ENCODE measurements around the gene IDUA.

The IDUA gene

GRCh38 chr4:987624-988513, 1.0 kb downstream of the IDUA start:
- no peak for DNase-seq (ENCODE audit: extremely low spot score)
- ChIA-PET POLR2A (interaction anchor here (0.5 to 1.8 kb wide), 10 partner anchors 11 to 245 kb away, joined by 3 to 11 read pairs (median 4); partner anchors contain the start of genes GAK and TMEM175), CTCF (interaction anchor here (0.5 to 1.1 kb wide), 4 partner anchors 10 to 340 kb away, joined by 3 to 9 read pairs (median 3); no protein-coding TSS in a partner anchor)
- TF ChIP-seq ZNF384 (IDR thresholded peaks at IDR 0.05) = no peak
- TF ChIP-seq FOXM1 (IDR thresholded peaks at IDR 0.05; ENCODE audit: borderline replicate concordance) = no peak
- no peak for TF ChIP-seq FOXA1 (IDR thresholded peaks at IDR 0.05)
- no peak for TF ChIP-seq HDGF (IDR thresholded peaks at IDR 0.05; ENCODE audit: borderline replicate concordance)
- no peak for TF ChIP-seq ELF4 (IDR thresholded peaks at IDR 0.05)
- TF ChIP-seq, protein P1, sequence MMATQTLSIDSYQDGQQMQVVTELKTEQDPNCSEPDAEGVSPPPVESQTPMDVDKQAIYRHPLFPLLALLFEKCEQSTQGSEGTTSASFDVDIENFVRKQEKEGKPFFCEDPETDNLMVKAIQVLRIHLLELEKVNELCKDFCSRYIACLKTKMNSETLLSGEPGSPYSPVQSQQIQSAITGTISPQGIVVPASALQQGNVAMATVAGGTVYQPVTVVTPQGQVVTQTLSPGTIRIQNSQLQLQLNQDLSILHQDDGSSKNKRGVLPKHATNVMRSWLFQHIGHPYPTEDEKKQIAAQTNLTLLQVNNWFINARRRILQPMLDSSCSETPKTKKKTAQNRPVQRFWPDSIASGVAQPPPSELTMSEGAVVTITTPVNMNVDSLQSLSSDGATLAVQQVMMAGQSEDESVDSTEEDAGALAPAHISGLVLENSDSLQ (IDR thresholded peaks at IDR 0.05) = no peak
- TF ChIP-seq ARNT (IDR thresholded peaks at IDR 0.05) = no peak
- no peak for TF ChIP-seq L3MBTL2 (conservative IDR thresholded peaks at IDR 0.05)
- no peak for TF ChIP-seq SP1 (IDR thresholded peaks at IDR 0.05)
- TF ChIP-seq SUZ12 (IDR thresholded peaks at IDR 0.05) = no peak
- TF ChIP-seq TARDBP (IDR thresholded peaks at IDR 0.05) = no peak

GRCh38 chr4:988726-989721, 2.2 kb downstream of the IDUA start:
- POLR2A ChIA-PET = no interaction called here

DNA sequence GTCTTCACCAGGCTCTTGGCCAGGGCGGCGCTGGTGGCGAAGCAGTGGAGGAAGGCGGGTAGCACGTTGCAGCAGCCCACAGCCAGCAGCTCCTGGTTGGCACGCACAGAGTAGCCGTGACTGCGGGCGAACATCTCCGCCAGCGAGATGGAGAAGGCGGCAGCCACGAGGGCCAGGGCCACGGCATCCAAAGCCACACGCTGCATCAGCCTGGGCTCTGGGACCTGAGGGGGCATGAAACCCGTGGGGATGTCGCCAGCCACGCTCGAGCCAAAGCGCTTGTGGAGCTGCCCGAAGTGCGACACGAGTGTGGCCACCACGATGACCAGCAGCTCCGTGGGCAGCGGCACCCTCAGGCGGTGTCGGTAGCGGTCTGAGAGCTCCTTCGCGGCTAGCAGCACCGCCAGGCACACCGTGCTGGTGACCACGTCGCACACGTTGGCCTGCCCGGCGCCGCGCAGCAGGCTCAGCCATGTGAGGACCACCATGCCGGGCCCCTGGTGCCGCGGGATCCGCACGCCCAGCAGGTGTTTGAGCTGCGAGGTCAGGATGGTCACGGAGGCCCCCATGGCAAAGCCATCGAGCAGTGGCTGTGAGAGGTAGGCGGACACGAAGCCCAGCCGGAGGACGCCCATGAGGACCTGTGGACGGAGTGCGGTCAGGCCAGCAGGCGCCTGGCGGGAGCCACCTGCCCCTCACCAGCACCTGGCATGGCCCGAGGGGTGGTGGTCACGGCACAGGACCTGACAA, 3.1 kb downstream of the IDUA start:
- ChIA-PET CTCF (interaction anchor here (0.6 kb wide), 1 partner anchor 60 kb away, joined by 3 read pairs; no protein-coding TSS in a partner anchor), POLR2A (no interaction called here)
- no peak for DNase-seq (ENCODE audit: extremely low spot score)
- TF ChIP-seq BHLHE40 (IDR thresholded peaks at IDR 0.05; ENCODE audit: borderline replicate concordance) = no peak
- no peak for TF ChIP-seq TARDBP (IDR thresholded peaks at IDR 0.05)
- no peak for TF ChIP-seq ZNF384 (IDR thresholded peaks at IDR 0.05)
- no peak for TF ChIP-seq SUZ12 (IDR thresholded peaks at IDR 0.05)
- no peak for TF ChIP-seq HDGF (IDR thresholded peaks at IDR 0.05; ENCODE audit: borderline replicate concordance)
- no peak for TF ChIP-seq NFRKB (IDR thresholded peaks at IDR 0.05)
- no peak for TF ChIP-seq SP1 (IDR thresholded peaks at IDR 0.05)
- TF ChIP-seq ELF4 (IDR thresholded peaks at IDR 0.05) = no peak
- no peak for TF ChIP-seq LEF1 (IDR thresholded peaks at IDR 0.05; ENCODE audit: borderline replicate concordance)
- TF ChIP-seq CTBP1 (IDR thresholded peaks at IDR 0.05; ENCODE audit: borderline replicate concordance) = no peak
- TF ChIP-seq L3MBTL2 (conservative IDR thresholded peaks at IDR 0.05) = no peak
- no peak for TF ChIP-seq FOXM1 (IDR thresholded peaks at IDR 0.05; ENCODE audit: borderline replicate concordance)

More at GRCh38 chr4:988726-989721, 2.2 kb downstream of the IDUA start:
- CTCF ChIA-PET = interaction anchor here (1.1 kb wide), 1 partner anchor 18 kb away, joined by 3 read pairs; no protein-coding TSS in a partner anchor
- DNase-seq (ENCODE audit: extremely low spot score) = no peak
- TF ChIP-seq ELF4 (IDR thresholded peaks at IDR 0.05) = no peak
- no peak for TF ChIP-seq HDGF (IDR thresholded peaks at IDR 0.05; ENCODE audit: borderline replicate concordance)
- no peak for TF ChIP-seq L3MBTL2 (conservative IDR thresholded peaks at IDR 0.05)
- no peak for TF ChIP-seq BHLHE40 (IDR thresholded peaks at IDR 0.05; ENCODE audit: borderline replicate concordance)
- TF ChIP-seq LEF1 (IDR thresholded peaks at IDR 0.05; ENCODE audit: borderline replicate concordance) = no peak
- no peak for TF ChIP-seq ZNF384 (IDR thresholded peaks at IDR 0.05)
- no peak for TF ChIP-seq SP1 (IDR thresholded peaks at IDR 0.05)
- TF ChIP-seq SUZ12 (IDR thresholded peaks at IDR 0.05) = no peak

DNA sequence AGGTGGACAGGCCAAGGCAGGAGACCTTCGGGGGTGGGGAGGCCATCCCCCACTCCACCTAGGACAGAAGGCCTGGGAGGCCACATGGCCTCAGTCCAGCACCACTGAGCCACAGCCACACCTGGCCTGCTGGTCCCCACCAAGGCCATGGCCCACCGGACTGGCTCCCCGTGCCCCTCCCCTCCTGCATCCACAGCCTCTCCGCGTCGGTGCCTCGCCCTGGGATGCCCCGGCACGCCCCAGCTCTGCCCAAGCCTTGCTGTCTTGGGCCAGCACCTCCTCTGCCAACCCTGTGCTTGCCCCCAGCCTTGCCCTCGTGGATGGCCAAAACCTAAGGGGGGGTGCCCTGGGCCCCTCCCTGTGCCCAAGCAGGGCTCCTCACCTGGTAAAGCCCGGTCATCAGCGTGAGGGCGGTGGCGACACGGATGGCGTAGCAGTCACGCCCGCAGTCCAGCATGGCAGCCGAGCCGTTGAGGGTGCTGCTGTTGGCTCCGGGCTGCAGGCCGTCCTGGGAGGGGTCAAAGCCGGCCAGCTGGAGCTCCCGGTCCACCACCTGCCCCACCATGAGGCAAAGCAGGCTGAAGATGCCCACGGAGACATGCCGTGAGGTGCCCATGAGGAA, 4.0 kb downstream of the IDUA start:
- DNase-seq (ENCODE audit: extremely low spot score) = no peak
- ChIA-PET POLR2A (no interaction called here), CTCF (interaction anchor here (0.6 kb wide), 1 partner anchor 59 kb away, joined by 3 read pairs; no protein-coding TSS in a partner anchor)
- TF ChIP-seq ARNT (IDR thresholded peaks at IDR 0.05) = no peak
- no peak for TF ChIP-seq TARDBP (IDR thresholded peaks at IDR 0.05)
- no peak for TF ChIP-seq ZNF384 (IDR thresholded peaks at IDR 0.05)
- no peak for TF ChIP-seq L3MBTL2 (conservative IDR thresholded peaks at IDR 0.05)
- no peak for TF ChIP-seq FOXK2 (IDR thresholded peaks at IDR 0.05)
- no peak for TF ChIP-seq HDGF (IDR thresholded peaks at IDR 0.05; ENCODE audit: borderline replicate concordance)
- no peak for TF ChIP-seq LEF1 (IDR thresholded peaks at IDR 0.05; ENCODE audit: borderline replicate concordance)
- no peak for TF ChIP-seq ELF4 (IDR thresholded peaks at IDR 0.05)
- TF ChIP-seq NFRKB (IDR thresholded peaks at IDR 0.05) = no peak
- no peak for TF ChIP-seq FOXA1 (IDR thresholded peaks at IDR 0.05)
- TF ChIP-seq, protein P1 (IDR thresholded peaks at IDR 0.05) = no peak
